Right atrium auricular region (tissue), 2 donors: ENCODE data around the gene F2RL2. TPM values are rescaled to one million over a fixed set of nuclear protein-coding genes. Genes with fewer than 3 reads are reported as not detected.

Experiments
- DNase-seq: peaks from one replicate; pipeline ENCODE4 v3.0.0-alpha.2; 2019; ENCODE audit warnings: low spot score
- H3K27ac ChIP-seq, 2 donors: fragments of 200-600 bp; sonication (generic); 1 replicate in 1 of 2; 2 replicates in 1 of 2; pipeline ENCODE4 v1.5.1; 2016 to 2019
- H3K27me3 ChIP-seq, 2 donors: fragments of 200-600 bp; sonication (generic); one replicate each; pipeline versions ENCODE4 v1.5.1 to v1.6.0; 2017 to 2019
- H3K36me3 ChIP-seq: fragments of 200-600 bp; sonication (generic); one replicate; pipeline ENCODE4 v1.5.1; 2016
- H3K4me1 ChIP-seq, 2 donors: fragments of 200-600 bp; sonication (generic); one replicate each; pipeline versions ENCODE4 v1.5.1 to v1.6.0; 2017 to 2019
- H3K4me3 ChIP-seq, 2 donors: fragments of 200-600 bp; sonication (generic); 1 replicate in 1 of 2; 2 replicates in 1 of 2; pipeline ENCODE4 v1.5.1; 2017 to 2019; ENCODE audit warnings: mild to moderate bottlenecking in 1 of 2, moderate library complexity in 1 of 2
- H3K9me3 ChIP-seq, 2 donors: fragments of 200-600 bp; sonication (generic); one replicate each; pipeline ENCODE4 v1.5.1; 2019
- CTCF ChIP-seq, 2 donors: fragments of 200-600 bp; sonication (generic); IDR thresholded peaks; one replicate each; pipeline ENCODE4 v1.5.1; 2019; ENCODE audit warnings: antibody characterized with exemption in 2 of 2
- total RNA-seq, 2 donors: library from RNA; depleted of rRNA; stranded (reverse); fragments of >200 nt; gene quantifications; one replicate each; pipeline ENCODE4 v1.1.0, GENCODE V29; 2016

F2RL2 gene
- total RNA-seq, 2 donors from 2014 or later: 0.44 to 3.7 TPM

- Histone ChIP-seq H3K27me3 (no peaks in the 10 kb centered on the region), H3K9me3 (no peaks in the 10 kb centered on the region), H3K4me3 (no peak overlapping the region), H3K4me1 (no peaks in the 10 kb centered on the region), H3K27ac (no peak overlapping the region), H3K36me3 (no peaks in the 10 kb centered on the region)
- DNase-seq: no peak
- no peak for TF ChIP-seq CTCF (IDR thresholded peaks at IDR 0.05)
Measured at GRCh38 chr5:76664079-76664478, 40.9 kb upstream of the F2RL2 start.

GRCh38 chr5:76663573-76663972 is 40.4 kb upstream of the F2RL2 start:
- no peak overlapping the region for H3K4me3 ChIP-seq
- H3K4me1 ChIP-seq: no peaks in the 10 kb centered on the region
- no peak overlapping the region for H3K27ac ChIP-seq
- H3K36me3 ChIP-seq: no peaks in the 10 kb centered on the region
- no peak for DNase-seq
- H3K27me3 ChIP-seq: no peaks in the 10 kb centered on the region
- TF ChIP-seq CTCF (IDR thresholded peaks at IDR 0.05): no peak
- no peaks in the 10 kb centered on the region for H3K9me3 ChIP-seq

- H3K27me3 ChIP-seq: no peaks in the 10 kb centered on the region
- no peak for TF ChIP-seq CTCF (IDR thresholded peaks at IDR 0.05)
- H3K36me3 ChIP-seq: no peaks in the 10 kb centered on the region
Measured at GRCh38 chr5:76662521-76662920, 39.3 kb upstream of the F2RL2 start.

GRCh38 chr5:76660360-76660759 is 37.2 kb upstream of the F2RL2 start:
- Histone ChIP-seq H3K36me3 (no peaks in the 10 kb centered on the region), H3K9me3 (no peaks in the 10 kb centered on the region), H3K27me3 (no peaks in the 10 kb centered on the region), H3K4me1 (no peaks in the 10 kb centered on the region), H3K27ac (no peak overlapping the region), H3K4me3 (no peak overlapping the region)
- no peak for TF ChIP-seq CTCF (IDR thresholded peaks at IDR 0.05)
- DNase-seq: no peak

More at GRCh38 chr5:76662521-76662920, 39.3 kb upstream of the F2RL2 start:
- H3K9me3 ChIP-seq: no peaks in the 10 kb centered on the region
- no peaks in the 10 kb centered on the region for H3K4me1 ChIP-seq
- H3K27ac ChIP-seq: no peak overlapping the region
- DNase-seq: no peak
- no peak overlapping the region for H3K4me3 ChIP-seq

- Histone ChIP-seq H3K4me3 (no peak overlapping the region), H3K27me3 (no peaks in the 10 kb centered on the region), H3K9me3 (no peaks in the 10 kb centered on the region), H3K27ac (no peak overlapping the region), H3K36me3 (no peaks in the 10 kb centered on the region), H3K4me1 (no peaks in the 10 kb centered on the region)
- DNase-seq: no peak
- no peak for TF ChIP-seq CTCF (IDR thresholded peaks at IDR 0.05)
Measured at GRCh38 chr5:76657683-76658311, 34.6 kb upstream of the F2RL2 start.

GRCh38 chr5:76657091-76657490 is 33.9 kb upstream of the F2RL2 start:
- H3K27ac ChIP-seq: no peak overlapping the region
- no peaks in the 10 kb centered on the region for H3K4me1 ChIP-seq
- no peaks in the 10 kb centered on the region for H3K27me3 ChIP-seq
- no peaks in the 10 kb centered on the region for H3K36me3 ChIP-seq
- no peak for TF ChIP-seq CTCF (IDR thresholded peaks at IDR 0.05)
- H3K4me3 ChIP-seq: no peak overlapping the region
- H3K9me3 ChIP-seq: no peaks in the 10 kb centered on the region
- no peak for DNase-seq
